Measurements from ENCODE around the gene SAFB2.

- TF ChIP-seq CTCF (IDR thresholded peaks at IDR 0.05) (no peak), POLR2AphosphoS5 (IDR thresholded peaks at IDR 0.05) (no peak)
Measured at GRCh38 chr19:5628461-5628860, 5.9 kb upstream of the SAFB2 start.
